GM21447 (cell line): Measurements from ENCODE around the gene SLF2.

Experiments used
- ATAC-seq: cut with Tn5 transposase; IDR thresholded peaks from one replicate; pipeline ENCODE4 v1.9.1; 2021; ENCODE audit not compliant: unreplicated experiment

SLF2 gene

DNA sequence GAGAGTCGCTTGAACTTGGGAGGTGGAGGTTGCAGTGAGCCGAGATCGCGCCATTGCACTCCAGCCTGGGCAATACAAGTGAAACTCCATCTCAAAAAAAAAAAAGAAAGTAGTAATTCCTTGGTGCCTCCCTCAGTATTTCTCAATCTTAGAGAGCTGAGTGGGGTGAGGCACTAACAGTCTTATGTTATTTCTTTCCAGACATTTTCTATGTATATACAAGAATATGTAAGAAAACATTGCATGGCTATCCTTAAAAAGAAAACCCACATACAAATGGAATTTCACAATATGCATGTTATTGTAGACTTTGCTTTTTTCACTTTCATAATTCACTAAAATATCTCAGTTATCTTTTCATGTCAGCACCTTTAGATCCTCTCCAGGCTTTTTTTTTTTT lies 13.6 kb upstream of the SLF2 start:
- ATAC-seq: no peak

DNA sequence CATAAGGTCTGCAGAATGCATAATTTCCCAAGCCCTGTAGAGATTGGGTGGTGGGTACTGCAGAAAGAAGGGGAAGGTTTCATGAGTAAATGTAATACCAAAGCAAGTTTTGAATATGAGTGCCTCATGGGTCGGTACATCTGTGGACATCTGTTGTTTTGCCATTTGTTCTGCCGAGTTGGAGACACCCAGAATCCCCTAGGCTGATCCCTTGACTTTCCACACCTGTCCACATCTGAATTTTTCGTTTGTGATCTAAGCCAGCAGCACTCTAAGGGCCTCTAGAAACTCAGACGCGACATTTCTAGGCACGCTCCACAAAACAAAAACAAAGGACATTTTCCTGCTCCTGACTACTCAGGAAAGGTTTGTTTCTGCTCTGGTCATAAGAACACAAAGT lies 11.7 kb upstream of the SLF2 start:
- no peak for ATAC-seq

DNA sequence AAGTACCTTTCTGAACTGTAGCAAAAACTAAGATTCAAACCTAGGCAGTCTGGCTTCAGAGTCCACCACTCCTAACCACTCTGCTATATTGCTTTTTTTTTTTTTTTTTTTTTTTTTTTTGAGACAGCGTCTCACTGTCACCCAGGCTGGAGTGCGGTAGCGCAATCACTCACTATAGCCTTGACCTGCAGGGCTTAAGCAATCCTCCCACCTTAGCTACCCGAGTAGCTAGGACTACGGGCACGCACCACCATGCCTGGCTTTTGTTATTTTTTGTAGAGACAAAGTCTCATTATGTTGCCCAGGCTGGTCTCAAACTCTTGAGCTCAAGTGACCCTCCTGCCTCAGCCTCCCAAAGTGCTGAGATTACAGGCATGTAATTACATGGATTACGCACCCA lies 10.1 kb upstream of the SLF2 start:
- ATAC-seq: no peak

DNA sequence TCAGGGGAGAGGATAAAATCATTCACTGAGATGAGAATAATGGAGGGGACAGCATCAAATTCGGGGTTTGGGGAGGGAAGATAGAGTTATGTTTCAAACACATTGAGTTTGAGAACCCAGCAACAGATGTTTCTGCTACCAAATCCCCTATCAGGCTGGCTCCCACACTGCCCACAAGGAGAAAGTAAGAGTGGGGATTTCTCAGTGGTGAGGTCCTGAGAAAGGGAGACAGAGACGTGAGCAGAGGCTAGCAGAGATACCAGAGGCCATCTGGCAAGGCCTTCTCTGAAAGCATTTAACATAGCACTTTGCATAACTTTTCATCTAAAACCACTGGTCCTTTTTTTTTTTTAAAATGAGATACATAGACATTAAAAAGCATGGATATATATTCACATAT lies 7.8 kb upstream of the SLF2 start:
- no peak for ATAC-seq

DNA sequence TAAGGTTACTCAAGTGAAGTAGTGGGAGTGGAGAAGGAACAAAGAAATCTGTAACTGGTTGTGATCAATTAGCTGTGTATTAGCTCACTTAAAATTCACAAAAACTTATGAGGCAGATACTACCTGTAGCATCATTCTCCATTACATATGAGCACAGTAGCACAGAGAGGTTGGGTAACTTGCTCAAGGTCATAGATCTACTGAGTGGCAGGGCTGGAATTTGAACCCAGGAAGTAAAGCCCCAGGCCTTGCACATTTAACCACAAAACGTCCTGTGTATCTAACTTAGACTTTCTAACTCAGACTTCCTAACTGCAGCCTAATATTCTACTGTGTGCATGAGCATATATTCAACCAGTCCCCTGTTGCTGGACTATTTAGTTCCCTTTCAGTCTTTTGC lies 5.6 kb upstream of the SLF2 start:
- no peak for ATAC-seq

DNA sequence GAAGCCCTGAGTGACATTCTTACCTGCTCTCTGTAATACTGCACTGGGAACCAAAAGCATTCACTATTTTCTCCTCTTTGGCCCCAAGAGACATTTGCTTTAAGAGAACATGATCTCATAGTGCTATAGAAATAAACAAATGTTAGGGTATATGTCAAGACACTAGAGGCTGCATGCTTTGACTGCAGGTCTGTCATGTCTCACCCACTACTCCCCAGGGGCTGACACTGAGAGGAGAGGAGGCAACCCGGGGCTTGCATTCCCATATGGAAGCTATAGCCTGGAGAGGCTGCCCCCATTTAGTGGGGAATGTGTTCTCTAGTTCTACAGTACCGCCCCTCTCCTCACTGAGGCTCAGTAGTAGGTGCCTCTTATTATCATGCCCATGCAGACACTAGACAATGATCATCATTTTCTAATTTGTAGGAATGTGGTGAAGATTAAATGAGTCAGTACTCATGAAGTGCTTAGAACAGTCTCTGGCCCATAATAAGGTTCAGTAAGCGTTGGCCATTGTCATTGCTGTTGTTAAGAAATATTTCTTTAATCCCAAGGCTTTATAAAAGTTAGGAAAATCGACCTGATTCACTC lies 4.9 kb upstream of the SLF2 start:
- no peak for ATAC-seq

- ATAC-seq: no peak
Measured at GRCh38 chr10:100908378-100908777, 4.4 kb upstream of the SLF2 start.

DNA sequence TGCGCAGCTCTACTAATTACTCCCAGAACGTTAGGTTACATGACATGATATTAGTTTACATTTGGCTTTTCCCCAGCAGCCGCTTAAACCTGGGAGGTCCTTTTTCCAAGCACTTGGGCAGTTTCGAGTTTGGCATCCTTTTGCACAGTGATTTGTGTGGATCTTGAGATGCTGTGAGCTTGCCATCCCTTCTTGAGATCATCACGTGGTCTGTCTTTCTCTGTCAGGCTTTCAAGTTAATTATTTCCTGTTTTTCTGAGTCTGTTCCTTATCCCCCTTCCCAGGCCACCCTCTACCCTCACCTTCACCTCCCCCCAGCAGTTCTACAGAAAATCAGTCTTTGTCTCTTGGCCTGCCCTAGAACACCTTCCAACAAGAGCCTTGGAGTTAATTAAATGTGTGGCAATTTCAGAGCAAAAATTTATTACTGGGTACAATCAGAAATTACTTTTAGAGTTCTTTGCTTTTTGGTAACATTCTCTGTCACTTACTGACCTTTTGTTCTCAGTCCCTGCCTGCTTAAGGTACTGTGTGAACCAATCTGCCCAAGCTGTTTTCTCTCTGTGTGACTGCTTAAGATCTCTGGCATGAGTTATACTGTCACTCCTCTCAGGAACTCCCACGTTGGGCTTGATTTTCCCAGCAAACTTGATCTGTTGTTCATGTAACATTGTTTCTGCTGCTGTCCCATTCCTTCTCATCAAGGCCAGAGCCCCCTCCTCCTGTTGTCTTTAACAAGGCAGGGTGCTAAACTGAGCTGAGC lies 3.1 kb upstream of the SLF2 start:
- ATAC-seq: no peak

DNA sequence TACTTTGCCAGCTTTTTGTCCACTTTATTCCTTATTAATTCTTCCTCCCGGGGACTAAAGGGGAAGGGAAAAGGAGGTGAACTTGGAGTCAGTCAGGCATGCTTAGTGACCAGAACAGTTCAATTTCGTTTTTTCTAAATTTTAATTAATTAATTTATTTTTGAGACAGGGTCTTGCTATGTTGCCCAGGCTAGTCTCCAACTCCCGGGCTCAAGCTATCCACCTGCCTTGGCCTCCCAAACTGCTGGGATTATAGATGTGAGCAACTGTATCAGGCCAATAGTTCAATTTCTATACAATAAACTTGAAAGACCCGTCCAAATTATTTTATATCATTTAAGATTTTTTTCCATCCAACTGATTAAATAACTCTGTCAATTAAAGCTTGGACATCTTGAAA lies 1.3 kb upstream of the SLF2 start:
- ATAC-seq: no peak

DNA sequence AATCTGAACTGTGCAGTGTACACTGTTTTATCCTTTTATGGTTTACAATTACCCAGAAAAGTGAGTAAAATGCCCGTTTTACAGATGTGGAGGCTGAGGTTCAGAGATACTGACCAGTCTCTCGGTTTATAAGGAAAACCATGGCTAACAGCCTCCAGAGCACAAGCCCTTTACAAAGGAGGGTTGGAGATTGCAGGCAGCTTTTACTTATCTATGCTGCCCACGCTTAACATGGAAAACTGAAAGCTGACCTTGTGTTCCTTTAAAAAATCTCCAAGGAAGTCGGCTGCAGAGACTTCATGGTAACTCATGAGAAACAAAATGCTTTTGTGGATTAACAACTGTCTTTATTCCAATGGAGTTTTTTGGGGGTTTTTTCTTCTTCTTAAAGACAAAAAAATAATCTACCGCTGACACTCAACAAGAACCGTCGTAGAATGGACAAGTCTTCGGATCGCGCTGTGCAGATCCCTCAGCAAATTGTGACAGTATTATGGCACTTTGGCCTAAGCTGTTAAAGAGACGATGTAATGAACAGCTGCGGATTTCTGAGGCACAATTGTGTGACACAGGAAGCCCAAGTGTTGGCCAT lies 654 bp upstream of the SLF2 start:
- no peak for ATAC-seq

- no peak for ATAC-seq
Measured at GRCh38 chr10:100913470-100913865, 705 bp downstream of the SLF2 start.

DNA sequence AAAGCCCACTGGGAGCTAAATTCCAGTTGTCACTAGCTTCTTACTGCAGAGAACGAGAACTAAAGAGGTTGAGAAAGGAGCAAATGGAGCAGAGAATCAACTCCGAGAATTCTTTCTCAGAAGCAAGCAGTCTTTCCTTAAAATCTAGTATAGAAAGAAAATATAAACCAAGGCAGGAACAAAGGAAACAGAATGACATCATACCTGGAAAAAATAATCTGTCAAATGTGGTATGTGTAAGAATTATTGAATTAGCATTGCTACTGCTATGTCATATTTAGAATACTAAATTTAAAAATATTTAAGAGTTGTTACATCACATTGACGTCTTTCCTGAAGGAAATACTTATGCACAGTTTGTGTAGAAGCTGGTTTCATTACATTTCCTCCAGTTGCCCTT lies 4.3 kb downstream of the SLF2 start:
- no peak for ATAC-seq

GRCh38 chr10:100923580-100923979 lies 10.8 kb downstream of the SLF2 start:
- ATAC-seq: no peak

GRCh38 chr10:100927266-100927665 lies 14.5 kb downstream of the SLF2 start:
- no peak for ATAC-seq

DNA sequence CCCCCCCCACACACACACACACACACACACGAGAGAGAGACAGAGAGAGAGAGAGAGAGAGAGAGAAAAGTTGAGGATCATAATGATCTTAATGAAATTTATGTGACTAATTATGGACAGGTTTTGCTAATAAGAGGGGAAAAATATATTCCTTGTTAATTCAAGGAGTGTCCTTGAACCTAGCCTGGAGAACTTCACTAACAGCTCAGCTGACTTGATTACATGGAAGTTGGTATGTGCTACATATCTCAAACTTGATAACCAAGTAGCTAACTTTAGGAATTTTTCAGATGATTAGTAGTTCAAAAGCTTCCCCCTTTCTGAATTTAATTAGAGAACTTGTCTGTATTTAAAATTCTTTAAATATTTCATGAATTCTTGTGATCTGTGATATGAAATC lies 15.3 kb downstream of the SLF2 start:
- no peak for ATAC-seq

GRCh38 chr10:100930368-100930767 lies 17.6 kb downstream of the SLF2 start:
- ATAC-seq: no peak

GRCh38 chr10:100934084-100934659 lies 21.4 kb downstream of the SLF2 start:
- ATAC-seq: no peak

GRCh38 chr10:100939763-100940344 lies 27.1 kb downstream of the SLF2 start:
- ATAC-seq: no peak

DNA sequence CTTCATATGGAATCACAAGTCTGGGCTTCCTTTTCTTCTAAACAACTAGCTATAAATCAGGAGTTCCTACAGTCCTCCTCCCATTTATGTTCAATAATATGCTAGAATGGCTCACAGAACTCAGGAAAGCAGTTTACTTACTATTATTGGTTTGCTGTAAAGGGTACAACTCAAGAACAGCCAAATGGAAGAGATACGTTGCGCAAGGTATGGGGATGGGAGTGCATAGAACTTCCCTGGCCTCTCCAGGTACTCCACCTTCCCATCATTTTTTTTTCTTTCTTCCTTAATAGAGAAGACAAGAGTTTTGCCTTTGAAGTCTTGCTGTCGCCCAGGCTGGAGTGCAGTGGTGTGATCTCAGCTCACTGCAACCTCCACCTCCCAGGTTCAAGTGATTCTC lies 29.5 kb downstream of the SLF2 start:
- no peak for ATAC-seq

GRCh38 chr10:100943508-100943907 lies 30.7 kb downstream of the SLF2 start:
- ATAC-seq: no peak

GRCh38 chr10:100945754-100946153 lies 33.0 kb downstream of the SLF2 start:
- ATAC-seq: no peak

GRCh38 chr10:100948916-100949315 lies 36.2 kb downstream of the SLF2 start:
- no peak for ATAC-seq
